IgD-negative memory B cell (primary cell): Measurements from ENCODE around the gene INPP5F. TPM values are rescaled to one million over a fixed set of nuclear protein-coding genes. Genes with fewer than 3 reads are reported as not detected.
A peak's percentile ranks its signal among the peaks of the same experiment; 100 is the strongest.
"Not testable (repeated sequence)": the region's sequence is repeated elsewhere in the genome, so short reads cannot be mapped to it uniquely, and the experiment has no call there.

Experiments used
- H3K27ac Mint-ChIP-seq, 3 donors: one replicate each; pipeline ENCODE4 v1.8.0; 2020 to 2022; ENCODE audit warnings: mild to moderate bottlenecking in 3 of 3, mixed read lengths in 3 of 3, moderate library complexity in 1 of 3
- H3K27me3 Mint-ChIP-seq: one replicate; pipeline ENCODE4 v1.8.0; 2021; ENCODE audit warnings: mixed read lengths
- H3K36me3 Mint-ChIP-seq: one replicate; pipeline ENCODE4 v1.8.0; 2020; ENCODE audit warnings: mild to moderate bottlenecking, mixed read lengths
- H3K4me1 Mint-ChIP-seq, 3 donors: one replicate each; pipeline ENCODE4 v1.8.0; 2020 to 2022; ENCODE audit warnings: mixed read lengths in 3 of 3, mild to moderate bottlenecking in 1 of 3
- H3K4me3 Mint-ChIP-seq, 4 donors: one replicate each; pipeline ENCODE4 v1.8.0; 2020 to 2022; ENCODE audit warnings: mild to moderate bottlenecking in 4 of 4, mixed read lengths in 4 of 4, moderate library complexity in 3 of 4
- H3K9me3 Mint-ChIP-seq, 3 donors: one replicate each; pipeline ENCODE4 v1.8.0; 2020 to 2021; ENCODE audit warnings: mixed read lengths in 3 of 3, mild to moderate bottlenecking in 1 of 3
- polyA plus RNA-seq: library from polyadenylated mRNA; unstranded; fragments of 300-500 nt; fragmentation: Illumina TruSeq; gene quantifications from one replicate; pipeline ENCODE4 v1.2.3, GENCODE V29; 2021

INPP5F gene
- polyA plus RNA-seq, 1 donor from 2014 or later = 12.0 TPM

GRCh38 chr10:119860866-119861607 lies 135.2 kb downstream of the INPP5F start:
- Mint-ChIP-seq H3K4me3 (no peak overlapping the region), H3K27ac (no peak overlapping the region), H3K36me3 (peaks cover 9% of the 10 kb centered on the region), H3K9me3 (peaks cover 0 to 4% (median 3%) of the 10 kb centered on the region in 3 donors), H3K4me1 (peaks cover 24 to 35% (median 25%) of the 10 kb centered on the region in 3 donors), H3K27me3 (no peaks in the 10 kb centered on the region)

- Mint-ChIP-seq H3K36me3 (peaks cover 12% of the 10 kb centered on the region), H3K27me3 (no peaks in the 10 kb centered on the region), H3K4me3 (no peak overlapping the region), H3K9me3 (peaks cover 0 to 4% (median 3%) of the 10 kb centered on the region in 3 donors), H3K4me1 (peaks cover 24 to 37% (median 29%) of the 10 kb centered on the region in 3 donors), H3K27ac (no peak overlapping the region)
These were observed 136.7 kb downstream of the INPP5F start for GRCh38 chr10:119862524-119862923.

GRCh38 chr10:119863951-119864565 lies 138.2 kb downstream of the INPP5F start:
- H3K9me3 Mint-ChIP-seq = peaks cover 0 to 4% (median 3%) of the 10 kb centered on the region in 3 donors
- peak overlapping the region in 2 of 4 donors; percentile 25 to 32 for H3K4me3 Mint-ChIP-seq
- H3K27ac Mint-ChIP-seq = peak overlapping the region in 2 of 3 donors; percentile 65 to 68
- H3K36me3 Mint-ChIP-seq = peaks cover 12% of the 10 kb centered on the region
- peaks cover 33 to 44% (median 37%) of the 10 kb centered on the region in 3 donors for H3K4me1 Mint-ChIP-seq
- H3K27me3 Mint-ChIP-seq = no peaks in the 10 kb centered on the region

GRCh38 chr10:119865699-119866240 lies 139.9 kb downstream of the INPP5F start:
- peaks cover 35 to 37% (median 36%) of the 10 kb centered on the region in 3 donors for H3K4me1 Mint-ChIP-seq
- H3K4me3 Mint-ChIP-seq = peak overlapping the region in 1 of 4 donors; percentile 62
- no peaks in the 10 kb centered on the region for H3K27me3 Mint-ChIP-seq
- H3K27ac Mint-ChIP-seq = peak overlapping the region in 2 of 3 donors; percentile 47 to 88
- peaks cover 12% of the 10 kb centered on the region for H3K36me3 Mint-ChIP-seq
- H3K9me3 Mint-ChIP-seq = peaks cover 0 to 4% (median 3%) of the 10 kb centered on the region in 3 donors

DNA sequence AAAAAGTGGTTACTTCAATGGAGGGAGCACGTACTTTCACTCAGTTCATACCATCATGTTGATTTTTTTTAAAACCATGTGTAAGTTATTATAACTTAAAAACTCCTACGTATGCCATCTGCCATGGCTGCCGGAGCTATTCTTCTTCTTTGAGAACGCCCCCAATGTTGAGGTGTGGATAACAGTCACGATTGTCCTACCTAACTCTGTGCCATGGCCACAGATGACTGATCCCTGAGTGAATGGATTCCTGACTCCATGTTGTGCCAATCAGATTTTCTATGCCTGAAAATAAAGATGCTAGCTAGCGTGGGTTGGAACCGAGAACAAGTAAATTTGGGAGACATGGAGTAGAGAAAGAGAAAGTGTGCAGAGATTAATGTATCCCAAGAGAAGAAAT lies 141.5 kb downstream of the INPP5F start:
- Mint-ChIP-seq H3K4me1 (peaks cover 32 to 39% (median 38%) of the 10 kb centered on the region in 3 donors), H3K27me3 (no peaks in the 10 kb centered on the region), H3K9me3 (peaks cover 0 to 4% (median 3%) of the 10 kb centered on the region in 3 donors), H3K4me3 (peak overlapping the region in 1 of 4 donors; percentile 48), H3K27ac (no peak overlapping the region), H3K36me3 (peaks cover 12% of the 10 kb centered on the region)

DNA sequence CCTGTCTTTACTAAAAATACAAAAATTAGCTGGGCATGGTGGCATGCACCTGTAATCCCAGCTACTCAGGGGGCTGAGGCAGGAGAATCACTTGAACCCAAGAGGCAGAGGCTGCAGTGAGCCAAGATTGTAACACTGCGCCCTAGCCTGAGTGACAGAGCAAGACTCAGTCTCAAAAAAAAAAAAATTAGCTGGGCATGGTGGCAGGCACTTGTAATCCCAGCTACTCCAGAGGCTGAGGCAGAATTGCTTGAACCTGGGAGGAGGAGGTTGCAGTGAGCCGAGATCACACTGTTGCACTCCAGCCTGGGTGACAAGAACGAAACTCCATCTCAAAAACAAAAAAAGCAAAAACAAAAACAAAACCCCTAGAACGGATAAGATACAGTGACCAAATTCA lies 143.5 kb downstream of the INPP5F start:
- not testable (repeated sequence) for H3K9me3 Mint-ChIP-seq, H3K27ac Mint-ChIP-seq, H3K27me3 Mint-ChIP-seq, H3K36me3 Mint-ChIP-seq
- peaks cover 27 to 37% (median 35%) of the 10 kb centered on the region in 3 donors for H3K4me1 Mint-ChIP-seq
- H3K4me3 Mint-ChIP-seq = peak overlapping the region in 3 of 4 donors; percentile 33 to 85 (median 40)

DNA sequence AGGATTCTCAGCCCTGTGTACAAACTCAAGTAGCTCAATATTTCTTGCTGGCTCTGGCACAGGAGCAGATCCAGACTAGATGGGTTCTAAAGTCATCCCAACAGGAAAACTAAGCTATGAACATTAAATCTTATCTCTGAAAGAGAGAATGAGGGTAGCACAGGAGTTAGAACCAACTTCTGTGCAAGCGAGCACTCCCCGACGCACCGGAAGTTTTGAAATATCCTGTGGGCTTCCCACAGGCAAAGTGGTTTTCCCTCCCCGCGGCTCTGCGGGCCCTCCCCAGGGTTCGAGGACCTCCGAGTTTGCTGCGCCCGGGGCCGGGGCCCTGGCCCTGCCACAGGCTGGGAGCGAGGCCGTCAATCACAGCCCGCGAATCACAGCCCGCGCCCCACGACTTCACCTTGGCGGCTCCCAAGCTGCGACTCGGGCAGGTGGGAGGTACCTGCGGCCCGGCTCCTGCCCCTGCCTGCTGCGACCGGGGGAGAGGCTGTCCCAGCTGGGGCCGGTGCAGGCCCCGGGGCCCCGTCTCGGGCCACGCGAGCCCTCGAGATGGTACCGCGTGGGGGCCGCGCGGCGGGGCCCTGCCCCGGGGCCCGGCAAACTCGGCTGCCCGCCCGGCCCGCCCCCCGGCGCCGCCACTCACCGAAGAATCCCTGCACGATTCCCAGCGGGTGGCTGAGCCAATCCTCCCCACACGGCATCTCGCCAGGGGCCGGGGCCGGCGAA lies 146.2 kb downstream of the INPP5F start:
- peak overlapping the region; percentile 54 to 90 (median 80) for H3K27ac Mint-ChIP-seq
- no peaks in the 10 kb centered on the region for H3K27me3 Mint-ChIP-seq
- peaks cover 25 to 35% (median 27%) of the 10 kb centered on the region in 3 donors for H3K4me1 Mint-ChIP-seq
- H3K36me3 Mint-ChIP-seq = no peaks in the 10 kb centered on the region
- no peaks in the 10 kb centered on the region for H3K9me3 Mint-ChIP-seq
- H3K4me3 Mint-ChIP-seq = peak overlapping the region; percentile 88 to 98 (median 94)

DNA sequence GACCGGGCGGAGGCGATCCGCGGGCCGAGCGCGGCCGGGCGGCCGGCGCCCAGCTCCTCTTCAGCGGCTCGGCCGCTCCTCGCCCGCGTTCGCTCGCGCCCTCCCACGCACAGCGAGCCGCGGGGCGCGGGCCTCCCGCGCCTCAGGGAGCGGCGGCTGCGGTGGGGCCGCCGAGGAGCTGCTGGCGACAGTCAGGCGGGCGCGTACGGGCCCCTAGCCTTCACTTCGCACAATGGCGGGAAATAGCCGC lies 146.7 kb downstream of the INPP5F start, which contains the start of gene MCMBP:
MCMBP (minus strand) TSS at position 234 of the 250 bp plus-strand sequence. CDS start 259 bp downstream, outside the sequence.
- Mint-ChIP-seq H3K4me1 (peaks cover 25 to 32% (median 27%) of the 10 kb centered on the region in 3 donors), H3K27ac (peak within 1 kb of the TSS; percentile 90 to 95 (median 94)), H3K4me3 (peak within 1 kb of the TSS; percentile 89 to 98 (median 96)), H3K36me3 (no peaks in the 10 kb centered on the region), H3K27me3 (no peaks in the 10 kb centered on the region), H3K9me3 (no peaks in the 10 kb centered on the region)

- H3K9me3 Mint-ChIP-seq = no peaks in the 10 kb centered on the region
- H3K4me3 Mint-ChIP-seq = peak overlapping the region; percentile 89 to 98 (median 96)
- peak overlapping the region; percentile 44 to 95 (median 94) for H3K27ac Mint-ChIP-seq
- peaks cover 22 to 30% (median 25%) of the 10 kb centered on the region in 3 donors for H3K4me1 Mint-ChIP-seq
- H3K36me3 Mint-ChIP-seq = no peaks in the 10 kb centered on the region
- no peaks in the 10 kb centered on the region for H3K27me3 Mint-ChIP-seq
These were observed 147.2 kb downstream of the INPP5F start for GRCh38 chr10:119872860-119873681.

GRCh38 chr10:119878524-119878923 lies 152.7 kb downstream of the INPP5F start:
- Mint-ChIP-seq H3K27me3 (no peaks in the 10 kb centered on the region), H3K27ac (peak overlapping the region in 1 of 3 donors; percentile 13), H3K4me1 (peaks cover 4 to 6% (median 5%) of the 10 kb centered on the region in 3 donors), H3K4me3 (peak overlapping the region in 1 of 4 donors; percentile 50), H3K36me3 (no peaks in the 10 kb centered on the region), H3K9me3 (no peaks in the 10 kb centered on the region)

Other genes starting within 250 kb of the INPP5F start
- 42.7 TPM for gene RGS10, start 183.3 kb upstream of the INPP5F start, polyA plus RNA-seq
- gene TIAL1, start 129.1 kb upstream of the INPP5F start, polyA plus RNA-seq = 13.6 TPM
- 3.9 TPM for gene BAG3, start 74.7 kb upstream of the INPP5F start, polyA plus RNA-seq
- 33.9 TPM for gene MCMBP, start 146.8 kb downstream of the INPP5F start, polyA plus RNA-seq
- 42.4 TPM for gene SEC23IP, start 166.7 kb downstream of the INPP5F start, polyA plus RNA-seq